Common myeloid progenitor, CD34-positive (primary cell): Measurements from ENCODE around the gene ADAM15.

Experiments
- CTCF ChIA-PET: fragments of 350-600 bp; sonication (Branson Sonifier 250); formaldehyde crosslinking; loops from one replicate; lab custom pipeline; 2021; ENCODE audit warnings: antibody characterized with exemption; lab: Charles Lee
- POLR2A ChIA-PET: fragments of 350-600 bp; sonication (Branson Sonifier 250); formaldehyde crosslinking; loops from one replicate; lab custom pipeline; 2021; ENCODE audit warnings: antibody characterized with exemption; lab: Charles Lee
- DNase-seq, 3 donors: peaks; one replicate each; pipeline versions ENCODE4 v3.0.0 to v3.0.0-alpha.2; 2013
- H3K27ac ChIP-seq, 2 experiments: 1 replicate in 1 of 2; 2 replicates in 1 of 2; pipeline ENCODE4 v1.7.0; 2013; ENCODE audit warnings: inconsistent platforms in 2 of 2, low read length in 2 of 2, mild to moderate bottlenecking in 2 of 2, low read depth in 1 of 2, moderate library complexity in 1 of 2; ENCODE audit not compliant: severe bottlenecking in 2 of 2, insufficient read depth in 1 of 2, poor library complexity in 1 of 2
- H3K27me3 ChIP-seq, 5 experiments: replicated peaks in 2 of 5; 1 replicate in 3 of 5; 2 replicates in 2 of 5; pipeline versions ENCODE4 v1.6.1 to v1.7.0; 2013; ENCODE audit warnings: low read length in 4 of 5, mild to moderate bottlenecking in 2 of 5, moderate library complexity in 2 of 5, inconsistent platforms in 1 of 5; ENCODE audit not compliant: insufficient read depth in 5 of 5, control insufficient read depth in 4 of 5
- H3K36me3 ChIP-seq, 4 experiments: 1 replicate in 2 of 4; 2 replicates in 2 of 4; pipeline versions ENCODE4 v1.6.1 to v1.7.0; 2013; ENCODE audit warnings: low read length in 3 of 4, control low read depth in 1 of 4, mild to moderate bottlenecking in 1 of 4; ENCODE audit not compliant: control insufficient read depth in 4 of 4, insufficient read depth in 4 of 4
- H3K4me1 ChIP-seq, 4 experiments: 1 replicate in 3 of 4; 2 replicates in 1 of 4; pipeline versions ENCODE4 v1.6.1 to v1.7.1; 2013; ENCODE audit warnings: low read length in 3 of 4, mild to moderate bottlenecking in 3 of 4, control low read depth in 1 of 4, inconsistent platforms in 1 of 4, moderate library complexity in 1 of 4; ENCODE audit not compliant: control insufficient read depth in 4 of 4, insufficient read depth in 4 of 4; ENCODE audit errors: control extremely low read depth in 1 of 4
- H3K4me3 ChIP-seq, 7 experiments: 1 replicate in 4 of 7; 2 replicates in 3 of 7; pipeline versions ENCODE4 v1.5.1 to v1.7.0; 2013; ENCODE audit warnings: mild to moderate bottlenecking in 7 of 7, low read length in 6 of 7, moderate library complexity in 6 of 7, inconsistent platforms in 2 of 7, low read depth in 2 of 7, control low read depth in 1 of 7; ENCODE audit not compliant: insufficient read depth in 4 of 7, control insufficient read depth in 1 of 7; ENCODE audit errors: extremely low read depth in 1 of 7
- H3K9me3 ChIP-seq, 5 experiments: 1 replicate in 4 of 5; 2 replicates in 1 of 5; pipeline versions ENCODE4 v1.6.1 to v1.7.1; 2013; ENCODE audit warnings: low read length in 4 of 5, mild to moderate bottlenecking in 2 of 5, inconsistent platforms in 1 of 5, low read depth in 1 of 5, moderate library complexity in 1 of 5; ENCODE audit not compliant: control insufficient read depth in 4 of 5, insufficient read depth in 2 of 5; ENCODE audit errors: control extremely low read depth in 1 of 5
- WGBS: methylation state at CpG from one replicate; pipeline ENCODE4 v1.1.5; 2013; ENCODE audit not compliant: insufficient coverage; 5-methylcytosine and 5-hydroxymethylcytosine counted together

The ADAM15 gene

DNA sequence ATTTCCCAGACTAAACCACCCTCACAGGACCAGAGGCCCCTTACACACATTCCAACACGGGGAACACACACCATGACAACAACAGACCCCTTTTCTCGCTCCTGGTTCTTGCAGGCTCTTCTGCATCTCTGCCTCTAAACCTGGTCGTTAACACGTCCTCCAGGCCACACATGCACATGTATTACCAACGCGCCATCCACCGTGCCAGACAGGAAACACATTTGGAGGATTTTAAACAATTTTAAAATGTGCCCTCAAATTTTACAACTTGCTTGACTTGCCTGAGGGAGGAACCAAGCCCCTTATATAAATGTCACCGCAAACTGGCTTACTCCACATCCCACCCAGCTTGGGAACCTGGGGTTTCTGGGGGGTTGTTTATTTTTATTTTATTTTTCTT is 59.7 kb downstream of the ADAM15 start:
- WGBS = 11% methylated on average over 6 of the region's 8 CpGs
- ChIA-PET POLR2A (interaction anchor here (0.9 kb wide), 1 partner anchor 25 kb away, joined by 3 read pairs; the partner anchor contains the start of gene SLC50A1), CTCF (interaction anchor here (0.8 to 2.0 kb wide), 8 partner anchors 8 to 62 kb away, joined by 3 to 10 read pairs (median 5); partner anchors contain the start of gene KRTCAP2)

More for the DNA sequence above, 59.7 kb downstream of the ADAM15 start:
- no peaks in the 10 kb centered on the region for H3K27me3 ChIP-seq
- no peaks in the 10 kb centered on the region for H3K36me3 ChIP-seq
- no peak overlapping the region for H3K4me3 ChIP-seq
- DNase-seq = peak in 2 of 3 donors; percentile 72 to 81
- H3K27ac ChIP-seq = no peak overlapping the region
- peaks cover 0 to 18% (median 13%) of the 10 kb centered on the region in 4 experiments for H3K4me1 ChIP-seq
- H3K9me3 ChIP-seq = no peaks in the 10 kb centered on the region
